Measurements from ENCODE around the gene SIGLEC1. TPM values are rescaled to one million over a fixed set of nuclear protein-coding genes. Genes with fewer than 3 reads are reported as not detected.

SIGLEC1 gene
- total and polyA plus RNA-seq, 2 experiments from 2014 or later: not detected

DNA sequence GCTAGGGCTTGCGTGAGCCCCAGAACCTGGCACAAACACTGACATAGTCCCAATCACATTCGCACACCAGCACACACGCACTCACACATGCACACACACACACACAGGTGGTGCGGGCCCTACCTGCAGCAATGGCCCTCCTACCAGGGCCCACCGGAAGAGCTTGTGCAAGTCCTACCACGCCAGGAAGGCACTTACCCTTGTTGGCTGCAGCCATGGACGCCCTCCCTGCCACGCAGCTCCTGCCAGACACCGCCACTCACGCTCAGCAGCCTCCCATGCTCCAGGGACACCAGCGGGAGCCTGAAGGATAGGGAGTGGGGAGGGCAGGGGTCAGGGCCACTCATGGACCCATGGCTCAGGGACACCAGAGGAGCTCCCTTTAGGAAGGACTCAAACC lies 47.5 kb upstream of the SIGLEC1 start:
- Histone ChIP-seq H2AFZ (no peak overlapping the region), H3F3A (replicated peaks; ENCODE audit: low read depth) (no peaks in the 10 kb centered on the region), H3K36me3 (ENCODE audit: insufficient read depth) (peaks cover 7% of the 10 kb centered on the region), H3K4me1 (ENCODE audit: insufficient read depth) (peaks cover 10% of the 10 kb centered on the region), H4K20me1 (replicated peaks; ENCODE audit: insufficient read depth) (peaks cover 18% of the 10 kb centered on the region), H3K9me2 (ENCODE audit: insufficient read depth) (no peaks in the 10 kb centered on the region), H3K27ac (ENCODE audit: low read depth) (no peak overlapping the region), H3K27me3 (ENCODE audit: insufficient read depth) (no peaks in the 10 kb centered on the region), H3K4me3 (no peak overlapping the region), H3K4me2 (no peak overlapping the region), H3K79me2 (replicated peaks; ENCODE audit: insufficient read depth) (peaks cover 12% of the 10 kb centered on the region; the same call in 1 of the 2 replicates)
- TF ChIP-seq, protein P1, sequence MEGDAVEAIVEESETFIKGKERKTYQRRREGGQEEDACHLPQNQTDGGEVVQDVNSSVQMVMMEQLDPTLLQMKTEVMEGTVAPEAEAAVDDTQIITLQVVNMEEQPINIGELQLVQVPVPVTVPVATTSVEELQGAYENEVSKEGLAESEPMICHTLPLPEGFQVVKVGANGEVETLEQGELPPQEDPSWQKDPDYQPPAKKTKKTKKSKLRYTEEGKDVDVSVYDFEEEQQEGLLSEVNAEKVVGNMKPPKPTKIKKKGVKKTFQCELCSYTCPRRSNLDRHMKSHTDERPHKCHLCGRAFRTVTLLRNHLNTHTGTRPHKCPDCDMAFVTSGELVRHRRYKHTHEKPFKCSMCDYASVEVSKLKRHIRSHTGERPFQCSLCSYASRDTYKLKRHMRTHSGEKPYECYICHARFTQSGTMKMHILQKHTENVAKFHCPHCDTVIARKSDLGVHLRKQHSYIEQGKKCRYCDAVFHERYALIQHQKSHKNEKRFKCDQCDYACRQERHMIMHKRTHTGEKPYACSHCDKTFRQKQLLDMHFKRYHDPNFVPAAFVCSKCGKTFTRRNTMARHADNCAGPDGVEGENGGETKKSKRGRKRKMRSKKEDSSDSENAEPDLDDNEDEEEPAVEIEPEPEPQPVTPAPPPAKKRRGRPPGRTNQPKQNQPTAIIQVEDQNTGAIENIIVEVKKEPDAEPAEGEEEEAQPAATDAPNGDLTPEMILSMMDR (conservative IDR thresholded peaks at IDR 0.05; ENCODE audit: low read depth in 2 of 2): no peak
- TF ChIP-seq POLR2AphosphoS5 (IDR thresholded peaks at IDR 0.05; ENCODE audit: low read depth): no peak
- no peak for TF ChIP-seq STAT1 (IDR thresholded peaks at IDR 0.05; ENCODE audit: unreplicated experiment)
- no peak for TF ChIP-seq NANOG (IDR thresholded peaks at IDR 0.05; ENCODE audit: borderline replicate concordance)
- no peak for TF ChIP-seq ZNF114 (CRISPR knock-in tag; IDR thresholded peaks at IDR 0.05)
- TF ChIP-seq, protein P2, sequence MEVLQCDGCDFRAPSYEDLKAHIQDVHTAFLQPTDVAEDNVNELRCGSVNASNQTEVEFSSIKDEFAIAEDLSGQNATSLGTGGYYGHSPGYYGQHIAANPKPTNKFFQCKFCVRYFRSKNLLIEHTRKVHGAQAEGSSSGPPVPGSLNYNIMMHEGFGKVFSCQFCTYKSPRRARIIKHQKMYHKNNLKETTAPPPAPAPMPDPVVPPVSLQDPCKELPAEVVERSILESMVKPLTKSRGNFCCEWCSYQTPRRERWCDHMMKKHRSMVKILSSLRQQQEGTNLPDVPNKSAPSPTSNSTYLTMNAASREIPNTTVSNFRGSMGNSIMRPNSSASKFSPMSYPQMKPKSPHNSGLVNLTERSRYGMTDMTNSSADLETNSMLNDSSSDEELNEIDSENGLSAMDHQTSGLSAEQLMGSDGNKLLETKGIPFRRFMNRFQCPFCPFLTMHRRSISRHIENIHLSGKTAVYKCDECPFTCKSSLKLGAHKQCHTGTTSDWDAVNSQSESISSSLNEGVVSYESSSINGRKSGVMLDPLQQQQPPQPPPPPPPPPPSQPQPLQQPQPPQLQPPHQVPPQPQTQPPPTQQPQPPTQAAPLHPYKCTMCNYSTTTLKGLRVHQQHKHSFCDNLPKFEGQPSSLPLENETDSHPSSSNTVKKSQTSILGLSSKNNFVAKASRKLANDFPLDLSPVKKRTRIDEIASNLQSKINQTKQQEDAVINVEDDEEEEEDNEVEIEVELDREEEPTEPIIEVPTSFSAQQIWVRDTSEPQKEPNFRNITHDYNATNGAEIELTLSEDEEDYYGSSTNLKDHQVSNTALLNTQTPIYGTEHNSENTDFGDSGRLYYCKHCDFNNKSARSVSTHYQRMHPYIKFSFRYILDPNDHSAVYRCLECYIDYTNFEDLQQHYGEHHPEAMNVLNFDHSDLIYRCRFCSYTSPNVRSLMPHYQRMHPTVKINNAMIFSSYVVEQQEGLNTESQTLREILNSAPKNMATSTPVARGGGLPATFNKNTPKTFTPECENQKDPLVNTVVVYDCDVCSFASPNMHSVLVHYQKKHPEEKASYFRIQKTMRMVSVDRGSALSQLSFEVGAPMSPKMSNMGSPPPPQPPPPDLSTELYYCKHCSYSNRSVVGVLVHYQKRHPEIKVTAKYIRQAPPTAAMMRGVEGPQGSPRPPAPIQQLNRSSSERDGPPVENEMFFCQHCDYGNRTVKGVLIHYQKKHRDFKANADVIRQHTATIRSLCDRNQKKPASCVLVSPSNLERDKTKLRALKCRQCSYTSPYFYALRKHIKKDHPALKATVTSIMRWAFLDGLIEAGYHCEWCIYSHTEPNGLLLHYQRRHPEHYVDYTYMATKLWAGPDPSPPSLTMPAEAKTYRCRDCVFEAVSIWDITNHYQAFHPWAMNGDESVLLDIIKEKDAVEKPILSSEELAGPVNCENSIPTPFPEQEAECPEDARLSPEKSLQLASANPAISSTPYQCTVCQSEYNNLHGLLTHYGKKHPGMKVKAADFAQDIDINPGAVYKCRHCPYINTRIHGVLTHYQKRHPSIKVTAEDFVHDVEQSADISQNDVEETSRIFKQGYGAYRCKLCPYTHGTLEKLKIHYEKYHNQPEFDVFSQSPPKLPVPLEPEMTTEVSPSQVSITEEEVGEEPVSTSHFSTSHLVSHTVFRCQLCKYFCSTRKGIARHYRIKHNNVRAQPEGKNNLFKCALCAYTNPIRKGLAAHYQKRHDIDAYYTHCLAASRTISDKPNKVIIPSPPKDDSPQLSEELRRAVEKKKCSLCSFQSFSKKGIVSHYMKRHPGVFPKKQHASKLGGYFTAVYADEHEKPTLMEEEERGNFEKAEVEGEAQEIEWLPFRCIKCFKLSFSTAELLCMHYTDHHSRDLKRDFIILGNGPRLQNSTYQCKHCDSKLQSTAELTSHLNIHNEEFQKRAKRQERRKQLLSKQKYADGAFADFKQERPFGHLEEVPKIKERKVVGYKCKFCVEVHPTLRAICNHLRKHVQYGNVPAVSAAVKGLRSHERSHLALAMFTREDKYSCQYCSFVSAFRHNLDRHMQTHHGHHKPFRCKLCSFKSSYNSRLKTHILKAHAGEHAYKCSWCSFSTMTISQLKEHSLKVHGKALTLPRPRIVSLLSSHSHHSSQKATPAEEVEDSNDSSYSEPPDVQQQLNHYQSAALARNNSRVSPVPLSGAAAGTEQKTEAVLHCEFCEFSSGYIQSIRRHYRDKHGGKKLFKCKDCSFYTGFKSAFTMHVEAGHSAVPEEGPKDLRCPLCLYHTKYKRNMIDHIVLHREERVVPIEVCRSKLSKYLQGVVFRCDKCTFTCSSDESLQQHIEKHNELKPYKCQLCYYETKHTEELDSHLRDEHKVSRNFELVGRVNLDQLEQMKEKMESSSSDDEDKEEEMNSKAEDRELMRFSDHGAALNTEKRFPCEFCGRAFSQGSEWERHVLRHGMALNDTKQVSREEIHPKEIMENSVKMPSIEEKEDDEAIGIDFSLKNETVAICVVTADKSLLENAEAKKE (CRISPR knock-in tag; IDR thresholded peaks at IDR 0.05): no peak
- no peak for TF ChIP-seq REST (IDR thresholded peaks at IDR 0.05; ENCODE audit: unreplicated experiment)
- no peak for TF ChIP-seq CREB1 (CRISPR knock-in tag; IDR thresholded peaks at IDR 0.05; ENCODE audit: low read depth)
- no peak for TF ChIP-seq ZNF331 (CRISPR knock-in tag; IDR thresholded peaks at IDR 0.05; ENCODE audit: low read depth)
- no peak for TF ChIP-seq EZH2phosphoT487 (IDR thresholded peaks at IDR 0.05; ENCODE audit: unreplicated experiment)
- TF ChIP-seq JUNB (IDR thresholded peaks at IDR 0.05; ENCODE audit: unreplicated experiment): no peak
- no peak for TF ChIP-seq EZH2 (IDR thresholded peaks at IDR 0.05; ENCODE audit: low read depth, unreplicated experiment)
- TF ChIP-seq, protein P3, sequence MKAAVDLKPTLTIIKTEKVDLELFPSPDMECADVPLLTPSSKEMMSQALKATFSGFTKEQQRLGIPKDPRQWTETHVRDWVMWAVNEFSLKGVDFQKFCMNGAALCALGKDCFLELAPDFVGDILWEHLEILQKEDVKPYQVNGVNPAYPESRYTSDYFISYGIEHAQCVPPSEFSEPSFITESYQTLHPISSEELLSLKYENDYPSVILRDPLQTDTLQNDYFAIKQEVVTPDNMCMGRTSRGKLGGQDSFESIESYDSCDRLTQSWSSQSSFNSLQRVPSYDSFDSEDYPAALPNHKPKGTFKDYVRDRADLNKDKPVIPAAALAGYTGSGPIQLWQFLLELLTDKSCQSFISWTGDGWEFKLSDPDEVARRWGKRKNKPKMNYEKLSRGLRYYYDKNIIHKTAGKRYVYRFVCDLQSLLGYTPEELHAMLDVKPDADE (IDR thresholded peaks at IDR 0.05): no peak
- no peak for DNase-seq (ENCODE audit: low spot score)
- no peak for ATAC-seq
- Mint-ChIP-seq H3K4me3 (no peak overlapping the region), H3K36me3 (ENCODE audit: low read depth) (peaks cover 22% of the 10 kb centered on the region), H3K4me1 (no peaks in the 10 kb centered on the region), H3K9me3 (no peaks in the 10 kb centered on the region), H3K27ac (no peak overlapping the region), H3K27me3 (ENCODE audit: insufficient read depth, low read depth, poor library complexity) (peaks cover 13% of the 10 kb centered on the region)
